IPS-20b (cell line): ENCODE measurements around the gene IZUMO3.
"Not testable (repeated sequence)": the region's sequence is repeated elsewhere in the genome, so short reads cannot be mapped to it uniquely, and the experiment has no call there.

Experiments
- H3K27ac ChIP-seq: one replicate; pipeline ENCODE4 v1.5.1; 2013; ENCODE audit warnings: low read length
- H3K27me3 ChIP-seq: 2 replicates; pipeline ENCODE4 v1.6.1; 2013; ENCODE audit warnings: mild to moderate bottlenecking, low read length, inconsistent platforms; ENCODE audit not compliant: insufficient read depth
- H3K36me3 ChIP-seq: 2 replicates; pipeline ENCODE4 v1.6.1; 2013; ENCODE audit warnings: low read depth, mild to moderate bottlenecking, inconsistent platforms, low read length, moderate library complexity; ENCODE audit not compliant: insufficient read depth
- H3K4me1 ChIP-seq: 2 replicates; pipeline ENCODE4 v1.6.1; 2013; ENCODE audit warnings: mild to moderate bottlenecking, control low read depth, inconsistent platforms, low read length, moderate library complexity; ENCODE audit not compliant: insufficient read depth
- H3K4me3 ChIP-seq: 2 replicates; pipeline ENCODE4 v1.5.1; 2013; ENCODE audit warnings: mild to moderate bottlenecking, low read length, inconsistent platforms
- H3K9ac ChIP-seq: 2 replicates; pipeline ENCODE4 v1.6.1; 2013; ENCODE audit warnings: low read depth, mild to moderate bottlenecking, inconsistent platforms, low read length, moderate library complexity
- H3K9me3 ChIP-seq: 2 replicates; pipeline ENCODE4 v1.6.1; 2013; ENCODE audit warnings: mild to moderate bottlenecking, low read depth, low read length, inconsistent platforms; ENCODE audit not compliant: insufficient read depth

The IZUMO3 gene, protein sequence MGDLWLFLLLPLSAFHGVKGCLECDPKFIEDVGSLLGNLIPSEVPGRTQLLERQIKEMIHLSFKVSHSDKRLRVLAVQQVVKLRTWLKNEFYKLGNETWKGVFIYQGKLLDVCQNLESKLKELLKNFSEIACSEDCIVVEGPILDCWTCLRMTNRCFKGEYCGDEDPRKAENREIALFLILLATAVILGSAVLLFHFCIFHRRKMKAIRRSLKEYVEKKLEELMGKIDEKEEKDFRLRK

DNA sequence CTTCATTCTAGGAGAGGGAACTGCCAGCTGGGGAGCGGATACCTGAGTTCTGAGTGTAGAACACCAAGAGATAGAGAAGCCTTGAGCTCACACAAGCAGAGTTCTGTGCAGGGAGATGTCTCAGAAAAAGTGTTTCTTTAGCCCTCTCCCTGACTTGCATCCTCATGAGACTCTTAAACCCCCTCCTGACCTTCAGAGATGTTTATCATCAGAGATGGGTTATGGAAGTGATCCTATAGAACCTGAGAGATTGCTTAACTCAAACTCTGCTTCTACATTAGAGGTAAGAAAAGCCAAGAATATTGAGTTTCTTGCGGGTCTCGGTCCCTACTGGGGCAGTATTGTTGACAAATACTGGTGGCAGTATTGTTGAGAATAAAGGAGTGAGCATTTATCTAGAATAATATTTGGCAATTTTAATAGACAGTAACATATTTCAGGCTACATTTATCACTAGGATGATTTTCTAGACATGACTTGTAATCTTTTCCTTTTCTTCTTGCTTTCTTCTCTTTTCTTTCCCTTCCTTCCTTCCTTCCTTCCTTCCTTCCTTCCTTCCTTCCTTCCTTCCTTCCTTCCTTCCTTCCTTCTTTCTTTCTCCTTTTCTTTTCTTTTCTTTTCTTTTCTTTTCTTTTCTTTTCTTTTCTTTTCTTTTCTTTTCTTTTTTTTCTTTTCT, at the start of gene IZUMO3:
TSS of gene IZUMO3 (minus strand) at position 51 of the 676 bp plus-strand sequence. CDS start 248 bp downstream, outside the sequence.
- no peak within 1 kb of the TSS for H3K27ac ChIP-seq
- H3K9me3 ChIP-seq = no peaks in the 10 kb centered on the region
- no peak within 1 kb of the TSS for H3K4me3 ChIP-seq
- H3K36me3 ChIP-seq = no peaks in the 10 kb centered on the region
- H3K9ac ChIP-seq = no peak within 1 kb of the TSS
- no peaks in the 10 kb centered on the region for H3K4me1 ChIP-seq
- no peaks in the 10 kb centered on the region for H3K27me3 ChIP-seq

DNA sequence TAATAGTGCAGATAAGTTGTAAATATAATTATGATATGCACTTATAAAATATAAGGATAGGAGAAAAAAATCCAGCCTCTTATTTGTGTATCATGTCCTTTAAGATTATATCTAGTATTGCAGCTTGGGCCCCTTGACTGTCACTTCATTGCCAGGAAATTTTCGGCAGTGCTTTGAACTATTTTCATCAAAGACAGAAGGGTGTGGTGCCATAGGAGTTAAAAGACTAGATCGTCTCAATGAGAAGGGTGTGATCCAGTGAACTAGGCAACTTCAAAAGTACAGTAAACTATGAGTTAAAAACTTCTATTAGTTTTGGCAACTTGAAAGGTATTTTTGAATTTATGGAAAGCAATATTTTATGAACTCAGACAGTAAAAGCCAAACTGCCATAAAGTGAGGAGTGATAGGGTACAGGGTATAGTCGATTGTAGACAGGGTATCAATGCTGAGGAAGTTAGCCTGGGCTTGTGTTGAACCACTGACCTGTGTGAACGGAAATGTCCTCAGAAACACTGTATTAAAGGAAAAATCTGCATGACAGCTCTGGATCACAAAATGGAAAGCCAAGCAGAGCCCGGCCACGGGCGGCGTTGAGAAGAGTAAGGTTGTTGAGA, 48.6 kb upstream of the IZUMO3 start:
- Histone ChIP-seq H3K27me3 (no peaks in the 10 kb centered on the region), H3K27ac (no peak overlapping the region), H3K9ac (no peak overlapping the region), H3K4me3 (no peak overlapping the region), H3K4me1 (peaks cover 33% of the 10 kb centered on the region), H3K36me3 (no peaks in the 10 kb centered on the region), H3K9me3 (no peaks in the 10 kb centered on the region)

DNA sequence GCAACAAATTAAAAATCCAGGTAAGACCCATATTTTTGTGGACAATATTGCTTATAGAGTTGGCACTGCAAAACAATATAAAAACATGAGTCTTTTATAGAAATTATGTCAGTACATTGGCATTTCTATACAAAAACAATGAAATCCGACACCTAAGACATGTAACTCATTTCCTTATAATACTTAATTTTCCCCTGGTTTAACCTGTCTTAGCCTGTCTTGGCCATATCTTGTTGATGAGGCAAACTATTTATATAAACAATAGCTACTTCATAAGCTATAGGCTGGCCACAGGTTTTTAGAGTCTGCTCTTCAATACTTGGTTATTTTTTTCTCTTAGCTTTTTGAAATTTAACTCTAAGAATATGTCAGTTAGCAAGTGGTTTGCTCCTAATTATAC, 44.7 kb upstream of the IZUMO3 start:
- Histone ChIP-seq H3K9ac (no peak overlapping the region), H3K27ac (no peak overlapping the region), H3K9me3 (peaks cover 7% of the 10 kb centered on the region; the same call in 1 of the 2 replicates), H3K4me3 (no peak overlapping the region), H3K4me1 (peaks cover 16% of the 10 kb centered on the region; the same call in 1 of the 2 replicates), H3K36me3 (no peaks in the 10 kb centered on the region), H3K27me3 (no peaks in the 10 kb centered on the region)

DNA sequence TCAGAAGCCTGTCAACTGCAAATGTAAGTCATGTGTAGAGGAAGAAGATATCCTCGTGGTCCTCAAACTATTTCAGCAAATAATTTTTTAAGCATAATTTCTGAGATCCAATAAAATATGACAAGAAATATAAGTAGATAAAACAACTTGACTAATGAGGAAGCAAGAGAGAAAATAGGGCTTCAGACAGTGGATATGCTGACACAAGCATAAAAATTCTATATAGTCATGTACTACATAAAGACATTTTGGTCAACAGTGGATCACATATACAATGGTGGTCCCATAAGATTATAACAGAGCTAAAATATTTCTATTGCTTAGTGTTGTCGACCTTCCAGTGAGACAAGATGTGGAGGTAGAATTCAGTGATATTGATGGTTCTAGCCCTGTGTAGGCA, 42.2 kb upstream of the IZUMO3 start:
- Histone ChIP-seq H3K4me1 (peaks cover 16% of the 10 kb centered on the region; the same call in 1 of the 2 replicates), H3K9ac (no peak overlapping the region), H3K27ac (no peak overlapping the region), H3K4me3 (no peak overlapping the region), H3K9me3 (peaks cover 14% of the 10 kb centered on the region; the same call in 1 of the 2 replicates), H3K27me3 (no peaks in the 10 kb centered on the region), H3K36me3 (no peaks in the 10 kb centered on the region)

DNA sequence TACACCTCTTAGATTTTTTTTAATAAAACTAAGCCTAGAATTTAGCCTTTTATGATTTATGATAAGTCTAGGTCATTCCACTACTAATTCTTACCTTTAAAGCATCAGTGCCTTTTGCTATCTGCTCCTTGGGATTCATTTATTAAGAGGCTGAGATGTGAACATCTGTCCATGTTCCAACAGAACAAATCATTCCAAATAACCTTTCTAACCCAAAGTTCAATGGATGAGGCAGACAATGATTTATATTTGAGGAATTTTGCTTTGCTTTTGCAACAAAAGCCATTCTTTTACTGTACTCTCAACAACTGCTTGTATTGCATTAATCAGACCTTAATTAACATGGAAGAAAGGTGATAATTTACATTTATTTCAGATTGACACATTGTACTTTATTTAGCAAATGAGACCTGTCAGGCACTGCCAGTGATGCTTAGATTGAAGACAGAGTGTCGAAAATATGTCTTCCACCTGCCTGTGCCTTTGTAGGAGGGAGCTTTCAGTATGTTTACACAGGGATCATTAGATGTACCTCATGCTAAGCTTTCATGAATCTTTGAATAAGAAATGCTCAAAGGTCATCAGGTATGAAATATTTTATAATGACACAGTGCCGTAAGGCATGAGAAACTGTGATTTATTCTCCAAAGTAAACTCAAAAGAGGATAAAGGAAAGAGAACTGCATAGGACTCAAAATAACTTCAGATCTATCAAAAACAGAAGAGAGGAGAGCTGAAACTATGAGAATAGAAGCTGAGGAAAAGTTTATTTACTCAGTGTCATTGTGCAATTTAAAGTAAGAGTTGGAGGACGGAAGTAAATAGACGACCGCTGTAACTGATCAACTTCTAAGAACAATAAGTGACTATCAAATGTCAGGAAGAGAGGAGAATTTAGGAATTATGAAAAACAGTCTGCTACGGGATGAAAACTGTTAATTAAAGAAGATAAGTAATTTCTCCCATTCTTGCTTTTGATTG, 36.7 kb upstream of the IZUMO3 start:
- Histone ChIP-seq H3K4me3 (no peak overlapping the region), H3K4me1 (no peaks in the 10 kb centered on the region), H3K9ac (no peak overlapping the region), H3K9me3 (peaks cover 14% of the 10 kb centered on the region; the same call in 1 of the 2 replicates), H3K27ac (no peak overlapping the region), H3K27me3 (no peaks in the 10 kb centered on the region), H3K36me3 (no peaks in the 10 kb centered on the region)

DNA sequence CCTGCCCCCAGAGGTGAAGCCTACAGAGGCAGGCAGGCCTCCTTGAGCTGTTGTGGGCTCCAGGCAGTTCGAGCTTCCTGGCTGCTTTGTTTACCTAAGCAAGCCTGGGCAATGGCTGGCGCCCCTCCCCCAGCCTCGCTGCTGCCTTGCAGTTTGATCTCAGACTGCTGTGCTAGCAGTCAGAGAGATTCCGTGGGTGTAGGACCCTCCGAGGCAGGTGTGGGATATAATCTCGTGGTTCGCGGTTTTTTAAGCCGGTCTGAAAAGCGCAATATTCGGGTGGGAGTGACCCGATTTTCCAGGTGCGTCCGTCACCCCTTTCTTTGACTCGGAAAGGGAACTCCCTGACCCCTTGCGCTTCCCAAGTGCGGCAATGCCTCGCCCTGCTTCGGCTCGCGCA, 34.3 kb upstream of the IZUMO3 start:
- H3K36me3 ChIP-seq, H3K27me3 ChIP-seq, H3K4me3 ChIP-seq, H3K9me3 ChIP-seq, H3K9ac ChIP-seq, H3K4me1 ChIP-seq, H3K27ac ChIP-seq: not testable (repeated sequence)

DNA sequence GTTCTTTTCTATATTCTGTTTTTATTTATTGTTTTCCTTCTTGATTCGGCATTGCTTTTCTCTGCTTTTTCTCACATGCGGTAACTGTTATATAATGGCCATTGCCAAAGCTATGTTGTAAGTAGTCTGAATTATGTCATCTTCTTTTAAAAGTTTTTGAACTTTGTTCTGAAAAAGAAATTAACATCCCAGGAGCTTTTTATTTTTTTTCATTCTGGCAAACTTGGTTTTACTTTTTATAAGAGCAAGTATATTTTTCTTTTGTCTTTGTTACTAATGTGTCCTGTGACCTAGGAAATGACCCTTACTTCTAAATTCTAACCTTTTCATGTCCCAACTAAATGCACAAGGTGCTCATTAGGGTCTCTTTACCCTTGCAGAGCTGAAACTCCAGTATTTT, 26.7 kb upstream of the IZUMO3 start:
- no peaks in the 10 kb centered on the region for H3K9me3 ChIP-seq
- H3K27ac ChIP-seq = no peak overlapping the region
- no peaks in the 10 kb centered on the region for H3K27me3 ChIP-seq
- H3K4me3 ChIP-seq = no peak overlapping the region
- no peaks in the 10 kb centered on the region for H3K36me3 ChIP-seq
- no peak overlapping the region for H3K9ac ChIP-seq
- H3K4me1 ChIP-seq = no peaks in the 10 kb centered on the region

DNA sequence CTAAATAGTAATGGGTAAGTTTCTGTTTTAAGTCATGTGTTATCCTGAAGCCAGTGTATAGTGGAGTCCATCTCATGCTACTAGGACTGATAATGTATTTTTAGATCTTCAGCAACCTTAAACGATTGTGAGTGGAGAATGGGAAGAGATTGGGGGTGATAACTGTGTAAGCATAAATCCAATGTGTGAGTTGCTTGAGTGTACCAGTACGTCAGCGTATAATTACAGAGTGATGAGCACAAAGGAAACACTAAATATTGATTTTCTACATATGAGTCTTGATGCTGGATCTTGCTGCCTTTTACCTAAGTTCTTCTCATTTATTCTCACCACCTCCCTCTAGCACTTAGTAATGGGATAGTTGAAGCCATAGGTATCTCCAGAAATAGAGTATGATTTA, 16.3 kb upstream of the IZUMO3 start:
- Histone ChIP-seq H3K27me3 (no peaks in the 10 kb centered on the region), H3K36me3 (no peaks in the 10 kb centered on the region), H3K4me1 (no peaks in the 10 kb centered on the region), H3K4me3 (no peak overlapping the region), H3K9me3 (no peaks in the 10 kb centered on the region), H3K9ac (no peak overlapping the region), H3K27ac (no peak overlapping the region)

DNA sequence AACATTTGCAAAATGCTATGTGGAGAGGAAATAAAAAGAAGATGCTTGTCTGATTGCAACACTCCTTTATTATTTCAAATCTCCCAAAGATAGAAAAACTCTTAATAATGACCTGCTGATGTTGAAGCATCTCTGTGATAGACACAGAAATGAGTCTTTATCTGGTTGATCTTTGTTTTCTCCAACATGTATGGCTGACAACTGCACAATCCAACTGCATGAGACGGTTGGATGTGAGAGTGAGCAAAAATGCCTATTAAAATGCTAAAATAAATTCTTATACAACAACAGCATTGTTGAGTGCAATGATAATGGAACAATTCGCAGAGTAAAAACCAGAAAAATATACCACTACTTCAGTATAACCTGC, 7.5 kb upstream of the IZUMO3 start:
- Histone ChIP-seq H3K36me3 (no peaks in the 10 kb centered on the region), H3K27me3 (no peaks in the 10 kb centered on the region), H3K27ac (no peak overlapping the region), H3K4me1 (no peaks in the 10 kb centered on the region), H3K9ac (no peak overlapping the region), H3K4me3 (no peak overlapping the region), H3K9me3 (no peaks in the 10 kb centered on the region)

DNA sequence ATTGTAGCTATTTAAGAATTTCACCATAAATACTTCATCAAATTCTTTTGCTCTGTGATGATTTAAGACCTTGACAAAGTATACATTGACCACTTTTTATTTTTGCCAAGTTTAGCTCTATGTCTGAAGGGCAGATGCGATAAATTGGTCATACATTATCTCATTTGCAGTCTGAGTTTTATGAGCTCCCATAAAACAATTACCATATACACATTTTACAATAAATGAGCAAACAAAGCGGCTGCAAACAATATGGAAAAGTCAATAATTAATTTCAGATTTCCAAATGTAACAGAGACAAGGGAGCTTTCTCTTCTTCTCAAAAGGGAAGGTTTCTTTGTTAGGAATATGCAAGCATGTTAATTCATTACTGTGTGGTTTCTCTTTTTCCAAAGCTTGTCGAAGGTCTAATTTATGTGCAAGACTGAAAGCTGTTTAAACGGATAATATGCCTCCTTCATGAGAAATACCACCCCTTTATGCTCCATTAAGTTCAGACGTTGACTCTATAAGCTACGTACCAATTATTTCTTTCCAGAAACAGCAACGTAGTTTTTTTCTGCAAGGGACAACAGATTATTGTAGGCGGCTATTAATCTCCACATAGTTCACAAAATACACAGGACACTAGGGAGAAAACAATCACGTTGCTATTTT, 7.0 kb upstream of the IZUMO3 start:
- Histone ChIP-seq H3K27me3 (no peaks in the 10 kb centered on the region), H3K4me3 (no peak overlapping the region), H3K36me3 (no peaks in the 10 kb centered on the region), H3K27ac (no peak overlapping the region), H3K9ac (no peak overlapping the region), H3K4me1 (no peaks in the 10 kb centered on the region), H3K9me3 (no peaks in the 10 kb centered on the region)

DNA sequence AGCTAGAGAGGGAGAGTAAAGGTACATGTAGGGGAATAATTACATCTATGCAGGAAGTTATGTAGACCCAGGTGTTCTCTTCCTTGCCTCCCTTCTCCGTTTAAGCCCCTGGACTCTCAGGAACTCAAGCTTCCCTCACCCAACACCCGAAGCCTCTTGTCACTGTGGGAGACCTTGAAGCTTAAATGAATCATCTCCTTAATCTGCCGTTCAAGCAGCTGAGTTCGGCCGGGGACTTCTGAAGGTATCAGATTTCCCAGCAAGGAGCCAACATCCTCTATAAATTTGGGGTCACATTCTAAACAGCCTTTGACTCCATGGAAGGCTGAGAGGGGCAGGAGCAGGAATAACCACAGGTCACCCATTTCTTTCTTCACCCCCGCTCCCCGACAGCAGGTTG, 412 bp downstream of the IZUMO3 start:
- Histone ChIP-seq H3K27me3 (no peaks in the 10 kb centered on the region), H3K9me3 (no peaks in the 10 kb centered on the region), H3K9ac (no peak overlapping the region)

More for the DNA sequence above, 412 bp downstream of the IZUMO3 start:
- no peaks in the 10 kb centered on the region for H3K36me3 ChIP-seq
- no peak overlapping the region for H3K4me3 ChIP-seq
- H3K4me1 ChIP-seq = no peaks in the 10 kb centered on the region
- no peak overlapping the region for H3K27ac ChIP-seq
